Vagina (tissue), 2 donors: ENCODE measurements around the gene HTR6.

ENCODE experiments used
- CTCF ChIP-seq, 3 experiments: fragments of 450-650 bp in 2 of 3; fragments of 200-600 bp in 1 of 3; sonication (generic) in 1 of 3; IDR thresholded peaks; one replicate each; pipeline ENCODE4 v1.5.1; 2017 to 2019; ENCODE audit warnings: antibody characterized with exemption in 3 of 3, mild to moderate bottlenecking in 2 of 3, moderate library complexity in 2 of 3
- POLR2AphosphoS5 ChIP-seq, 2 donors: sonication (generic); formaldehyde crosslinking; IDR thresholded peaks; one replicate each; pipeline ENCODE4 v1.9.0; 2017; ENCODE audit warnings: antibody characterized with exemption in 2 of 2, mild to moderate bottlenecking in 2 of 2, low read depth in 1 of 2; ENCODE audit not compliant: insufficient read depth in 1 of 2

- peak in 1 of 2 donors; percentile 36 for TF ChIP-seq POLR2AphosphoS5 (IDR thresholded peaks at IDR 0.05; ENCODE audit: insufficient read depth in 1 of 2, low read depth in 1 of 2)
- TF ChIP-seq CTCF (IDR thresholded peaks at IDR 0.05): no peak
Observed at GRCh38 chr1:19658186-19658585, 6.5 kb upstream of the HTR6 start.
